GM18868 (cell line): ENCODE results near the gene GLRX3.

ENCODE experiments used
- ATAC-seq: cut with Tn5 transposase; IDR thresholded peaks from one replicate; pipeline ENCODE4 v1.9.1; 2021; ENCODE audit warnings: mild to moderate bottlenecking, moderate library complexity; ENCODE audit not compliant: unreplicated experiment

Gene GLRX3

GRCh38 chr10:130137659-130138478 is 1.7 kb downstream of the GLRX3 start:
- no peak for ATAC-seq

GRCh38 chr10:130138479-130138866 is 2.3 kb downstream of the GLRX3 start:
- ATAC-seq: no peak

- ATAC-seq: no peak
Observed at GRCh38 chr10:130140425-130140824, 4.2 kb downstream of the GLRX3 start.

- ATAC-seq: no peak
Observed at GRCh38 chr10:130141038-130141437, 4.8 kb downstream of the GLRX3 start.

- ATAC-seq: peak; percentile 34
Observed at GRCh38 chr10:130141460-130141859, 5.3 kb downstream of the GLRX3 start.

- peak; percentile 83 for ATAC-seq
Observed at GRCh38 chr10:130141878-130142277, 5.7 kb downstream of the GLRX3 start.

- no peak for ATAC-seq
Observed at GRCh38 chr10:130146042-130146441, 9.9 kb downstream of the GLRX3 start.

- ATAC-seq: peak; percentile 51
Observed at GRCh38 chr10:130159192-130159794, 23.1 kb downstream of the GLRX3 start.

- ATAC-seq: peak; percentile 65
Observed at GRCh38 chr10:130160775-130161174, 24.6 kb downstream of the GLRX3 start.

- ATAC-seq: no peak
Observed at GRCh38 chr10:130161331-130161730, 25.1 kb downstream of the GLRX3 start.

- no peak for ATAC-seq
Observed at GRCh38 chr10:130167193-130167592, 31.0 kb downstream of the GLRX3 start.

- ATAC-seq: no peak
Observed at GRCh38 chr10:130167707-130168106, 31.5 kb downstream of the GLRX3 start.

- no peak for ATAC-seq
Observed at GRCh38 chr10:130169136-130169859, 33.1 kb downstream of the GLRX3 start.

GRCh38 chr10:130171196-130171595 is 35.0 kb downstream of the GLRX3 start:
- peak; percentile 76 for ATAC-seq

- ATAC-seq: no peak
Observed at GRCh38 chr10:130174328-130174727, 38.1 kb downstream of the GLRX3 start.

GRCh38 chr10:130175074-130175473 is 38.9 kb downstream of the GLRX3 start:
- no peak for ATAC-seq

GRCh38 chr10:130177250-130177649 is 41.1 kb downstream of the GLRX3 start:
- no peak for ATAC-seq

- peak; percentile 89 for ATAC-seq
Observed at GRCh38 chr10:130179640-130180039, 43.4 kb downstream of the GLRX3 start.

GRCh38 chr10:130180416-130180815 is 44.2 kb downstream of the GLRX3 start:
- no peak for ATAC-seq

- ATAC-seq: no peak
Observed at GRCh38 chr10:130181858-130182257, 45.7 kb downstream of the GLRX3 start.

- no peak for ATAC-seq
Observed at GRCh38 chr10:130185591-130185990, 49.4 kb downstream of the GLRX3 start.
